K562 (cell line): ENCODE results near the gene TGFBR2. TPM values are rescaled to one million over a fixed set of nuclear protein-coding genes. Genes with fewer than 3 reads are reported as not detected.

Source experiments
- ATAC-seq: fragments of 200-7000 bp; cut with Tn5 transposase; 3 replicates; pipeline ENCODE4 v1.9.1; 2020; ENCODE audit warnings: moderate library complexity
- BruUV-seq: library from RNA; stranded (reverse); fragments of 400-500 nt; replicated peaks from 2 replicates; lab custom pipeline; 2021; lab: Mats Ljungman, UMichigan
- CTCF ChIA-PET: fragments of 300-600 bp; formaldehyde crosslinking; extraction: SDS; loops from one replicate; lab custom pipeline; 2021; ENCODE audit warnings: low intra/inter-chr PET ratio; lab: Yijun Ruan, JAX
- POLR2A ChIA-PET: fragments of 300-600, 350-650 bp; sonication (Branson Sonifier 250); formaldehyde crosslinking; extraction: SDS; loops from one replicate; lab custom pipeline; 2021; ENCODE audit warnings: antibody characterized with exemption, inconsistent platforms; lab: Yijun Ruan, JAX
- DNase-seq, 4 experiments: peaks; one replicate each; pipeline versions ENCODE4 v3.0.0 to v3.0.0-alpha.2; 2011 to 2018; ENCODE audit warnings: low spot score in 3 of 4, mixed read lengths in 3 of 4; ENCODE audit errors: extremely low read depth in 1 of 4
- FAIRE-seq: peaks from 2 replicates; lab custom pipeline; 2011; peaks lifted over from hg19 to GRCh38; lab: Jason Lieb, UNC
- H2AFZ ChIP-seq: 2 replicates; pipeline ENCODE4 v1.6.0; 2011; ENCODE audit warnings: low read depth, low read length, control low read depth, inconsistent platforms
- H3K27ac ChIP-seq: fragments of 200-600 bp; 3 replicates; pipeline ENCODE4 v1.8.0; 2011; ENCODE audit warnings: low read depth, mild to moderate bottlenecking, control low read depth, inconsistent platforms, low read length, moderate library complexity, mixed read lengths; ENCODE audit errors: extremely low read depth
- H3K27me3 ChIP-seq, 2 experiments: fragments of 300-600 bp in 1 of 2; 2 replicates in 1 of 2; 3 replicates in 1 of 2; pipeline versions ENCODE4 v1.6.0 to v1.8.0; 2011; ENCODE audit warnings: inconsistent platforms in 2 of 2, low read length in 2 of 2, mild to moderate bottlenecking in 1 of 2, mixed read lengths in 1 of 2, moderate library complexity in 1 of 2; ENCODE audit not compliant: control insufficient read depth in 2 of 2, insufficient read depth in 2 of 2
- H3K36me3 ChIP-seq: fragments of 300-600 bp; 3 replicates; pipeline ENCODE4 v1.8.0; 2011; ENCODE audit warnings: mild to moderate bottlenecking, low read length, inconsistent platforms; ENCODE audit not compliant: control insufficient read depth, insufficient read depth
- H3K4me1 ChIP-seq, 2 experiments: fragments of 200-600 bp in 1 of 2; replicated peaks in 1 of 2; 2 replicates in 1 of 2; 3 replicates in 1 of 2; pipeline versions ENCODE4 v1.5.1 to v1.8.0; 2011; ENCODE audit warnings: inconsistent platforms in 2 of 2, low read length in 2 of 2, mild to moderate bottlenecking in 1 of 2, mixed read lengths in 1 of 2, moderate library complexity in 1 of 2; ENCODE audit not compliant: control insufficient read depth in 2 of 2, insufficient read depth in 2 of 2
- H3K4me2 ChIP-seq: 2 replicates; pipeline ENCODE4 v1.6.1; 2011; ENCODE audit warnings: low read length, control low read depth, inconsistent platforms, mixed read lengths; ENCODE audit not compliant: insufficient read depth
- H3K4me3 ChIP-seq: fragments of 200-600 bp; sonication (generic), shearing (Covaris generic); 2 replicates; pipeline ENCODE4 v1.5.1; 2016; ENCODE audit warnings: control low read depth, inconsistent platforms
- H3K79me2 ChIP-seq: fragments of 200-600 bp; 3 replicates; pipeline ENCODE4 v1.8.0; 2011; ENCODE audit warnings: low read length, inconsistent platforms; ENCODE audit not compliant: control insufficient read depth, insufficient read depth
- H3K9ac ChIP-seq, 2 experiments: 2 replicates each; pipeline versions ENCODE4 v1.6.0 to v1.6.1; 2011; ENCODE audit warnings: low read depth in 2 of 2, low read length in 2 of 2, control low read depth in 1 of 2, inconsistent platforms in 1 of 2, mild to moderate bottlenecking in 1 of 2, mixed read lengths in 1 of 2; ENCODE audit not compliant: insufficient read depth in 1 of 2
- H3K9me1 ChIP-seq: one replicate; pipeline ENCODE4 v1.6.0; 2011; ENCODE audit warnings: inconsistent platforms, mild to moderate bottlenecking, low read length, moderate library complexity; ENCODE audit not compliant: control insufficient read depth, insufficient read depth
- H3K9me3 ChIP-seq: replicated peaks from 2 replicates; pipeline ENCODE4 v1.5.1; 2011; ENCODE audit warnings: low read depth, low read length, inconsistent platforms; ENCODE audit not compliant: control insufficient read depth, insufficient read depth
- H4K20me1 ChIP-seq: replicated peaks from 2 replicates; pipeline ENCODE4 v1.6.1; 2011; ENCODE audit warnings: low read length, inconsistent platforms, mixed read lengths; ENCODE audit not compliant: control insufficient read depth, insufficient read depth
- DIDO1 ChIP-seq: fragments of 450-650 bp; IDR thresholded peaks from 2 replicates; pipeline ENCODE4 v1.6.1; 2016; ENCODE audit warnings: low read depth, missing biosample characterization, missing genetic modification characterization
- MIER1 ChIP-seq: fragments of 450-650 bp; IDR thresholded peaks from 2 replicates; pipeline ENCODE4 v1.6.1; 2016; ENCODE audit warnings: antibody characterized with exemption, mild to moderate bottlenecking, low read depth
- NR2C2 ChIP-seq, 2 experiments: fragments of 200-800 bp in 1 of 2; sonication (Bioruptor generic) in 1 of 2; sonication (generic) in 1 of 2; formaldehyde crosslinking in 1 of 2; IDR thresholded peaks; 2 replicates each; pipeline versions ENCODE4 v1.6.1 to v1.8.0; 2016 to 2022; ENCODE audit warnings: mild to moderate bottlenecking in 1 of 2, missing compliant biosample characterization in 1 of 2, missing genetic modification characterization in 1 of 2, missing genetic modification reagents in 1 of 2
- POLR3A ChIP-seq: IDR thresholded peaks from 2 replicates; pipeline ENCODE4 v1.6.1; 2011; ENCODE audit warnings: borderline replicate concordance, mild to moderate bottlenecking, moderate library complexity; ENCODE audit not compliant: insufficient read length, insufficient read depth; ENCODE audit errors: extremely low read depth
- RAD51 ChIP-seq: fragments of 450-650 bp; IDR thresholded peaks from 2 replicates; pipeline ENCODE4 v1.7.1; 2016; ENCODE audit warnings: low read depth, mild to moderate bottlenecking, borderline replicate concordance
- RCOR1 ChIP-seq, 2 experiments: IDR thresholded peaks; 2 replicates each; pipeline ENCODE4 v1.6.1; 2012; ENCODE audit warnings: low read depth in 2 of 2, low read length in 2 of 2, borderline replicate concordance in 1 of 2, improper control_type of control experiment in 1 of 2
- ZNF121 ChIP-seq: sonication (generic); formaldehyde crosslinking; conservative IDR thresholded peaks from 2 replicates; pipeline ENCODE4 v1.8.0; 2022; ENCODE audit warnings: missing genetic modification reagents
- ZNF24 ChIP-seq: fragments of 450-650 bp; IDR thresholded peaks from 2 replicates; pipeline ENCODE4 v1.6.1; 2016
- ZNF324 ChIP-seq: fragments of 250-450 bp; sonication (Bioruptor Pico); IDR thresholded peaks from 2 replicates; pipeline ENCODE4 v1.4.0; 2020; ENCODE audit warnings: mild to moderate bottlenecking
- ZNF644 ChIP-seq: fragments of 200-800 bp; sonication (Bioruptor generic); IDR thresholded peaks from 2 replicates; pipeline ENCODE4 v1.6.1; 2016; ENCODE audit warnings: low read depth, missing genetic modification characterization, missing compliant biosample characterization
- WGBS: fragments of 100-300 bp; shearing (Covaris generic); methylation state at CpG from one replicate; pipeline ENCODE4 v1.1.6; 2016; ENCODE audit warnings: low coverage, mixed read lengths; ENCODE audit not compliant: insufficient coverage; ENCODE audit errors: missing lambda C conversion rate; 5-methylcytosine and 5-hydroxymethylcytosine counted together
- in situ Hi-C: fragments of 300-500 bp; cut with MboI; formaldehyde crosslinking; loops from 4 replicates; pipeline ENCODE4 v1.15.0; 2018; ENCODE audit warnings: inconsistent platforms, mixed read lengths
- intact Hi-C: fragments of 100-400 bp; cut with micrococcal nuclease; formaldehyde crosslinking; loops from 2 replicates; pipeline ENCODE4 v1.14.2; 2022
- polyA plus RNA-seq, 8 experiments: library from polyadenylated mRNA; depleted of rRNA in 4 of 8; stranded (reverse) in 5 of 8; unstranded in 3 of 8; fragments of >200 nt; fragmentation: Nextera tagmentation in 2 of 8; fragmentation: Illumina TruSeq in 1 of 8; extraction: Ambion mirVana in 2 of 8; extraction: Trizol in 1 of 8; gene quantifications; 2 replicates each; pipeline versions ENCODE4 v1.2.1 to v1.2.3, GENCODE V29; 2011 to 2014; ENCODE audit warnings: inconsistent platforms in 1 of 8, missing spikeins in 1 of 8
- total RNA-seq, 7 experiments: library from RNA; depleted of rRNA in 6 of 7; stranded (reverse); fragments of >200 nt in 6 of 7; fragmentation: Illumina TruSeq in 2 of 7; extraction: Trizol in 2 of 7; gene quantifications; 2 replicates each; pipeline versions ENCODE4 v1.2.1 to v1.2.3, GENCODE V29; 2011 to 2021; ENCODE audit warnings: low replicate concordance in 1 of 7
- TF ChIP-seq, protein P1 (sequence below): sonication (generic); formaldehyde crosslinking; IDR thresholded peaks from 2 replicates; pipeline ENCODE4 v1.8.1; 2022; ENCODE audit warnings: missing genetic modification reagents
- TF ChIP-seq, protein P2 (sequence below): fragments of 250-450 bp; sonication (Bioruptor Pico); IDR thresholded peaks from 2 replicates; pipeline ENCODE4 v1.9.0; 2021; ENCODE audit warnings: mild to moderate bottlenecking, inconsistent platforms
- TF ChIP-seq, protein P3 (sequence below): sonication (generic); formaldehyde crosslinking; IDR thresholded peaks from 2 replicates; pipeline ENCODE4 v1.8.1; 2023; ENCODE audit warnings: missing genetic modification reagents, mild to moderate bottlenecking, borderline replicate concordance

TGFBR2 gene
- total and polyA plus RNA-seq, 9 of the 15 experiments (the other 6 are each of a cell fraction or from before 2014, with no cell fraction given): 0.11 to 0.84 (median 0.24) TPM

DNA sequence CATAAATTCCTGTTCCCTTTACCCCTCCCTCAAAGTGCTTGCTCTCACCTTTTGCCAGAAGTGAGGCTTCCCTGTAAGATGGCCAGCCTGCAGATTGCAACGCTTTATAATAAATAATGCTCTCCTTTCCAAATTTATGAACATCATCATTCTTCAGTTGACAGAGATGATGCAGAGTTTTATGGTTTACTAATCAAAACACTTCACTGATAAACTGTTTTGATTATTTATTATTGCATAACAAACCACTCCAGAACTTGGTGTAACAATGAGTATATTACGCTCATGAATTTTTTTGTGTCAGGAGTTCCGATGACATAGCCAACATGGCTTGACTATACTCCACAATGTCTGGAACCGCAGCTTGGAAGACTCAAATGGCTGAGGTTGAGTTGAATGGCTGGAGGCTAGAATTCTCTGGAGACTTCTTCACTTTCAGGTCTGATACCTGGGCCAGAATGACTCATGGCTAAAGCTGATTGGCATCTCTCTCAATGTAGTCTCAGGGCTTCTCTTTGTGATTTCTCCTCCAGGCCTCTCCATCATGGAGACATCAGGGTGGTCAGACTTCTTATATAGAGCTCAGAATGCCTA lies 27.3 kb upstream of the TGFBR2 start:
- H3K27me3 ChIP-seq: no peaks in the 10 kb centered on the region
- no peaks in the 10 kb centered on the region for H3K36me3 ChIP-seq
- intact Hi-C loops: no loop called here
- H3K27ac ChIP-seq: no peak overlapping the region
- no peaks in the 10 kb centered on the region for H4K20me1 ChIP-seq
- no peaks in the 10 kb centered on the region for H3K79me2 ChIP-seq
- H3K4me3 ChIP-seq: no peak overlapping the region
- no peak for FAIRE-seq
- DNase-seq: no peak
- no peak overlapping the region for H3K9ac ChIP-seq
- no peak overlapping the region for H3K4me2 ChIP-seq
- no peaks in the 10 kb centered on the region for H3K4me1 ChIP-seq
- in situ Hi-C loops: no loop called here
- no peaks in the 10 kb centered on the region for H3K9me1 ChIP-seq
- ATAC-seq: no peak
- WGBS: 3% methylated on average over 4 of the region's 4 CpGs
- no peaks in the 10 kb centered on the region for H3K9me3 ChIP-seq
- ChIA-PET POLR2A (no interaction called here), CTCF (no interaction called here)
- no peak overlapping the region for H2AFZ ChIP-seq
- no TSS peak for BruUV-seq
- TF ChIP-seq ZNF121 (CRISPR knock-in tag): no peak
- no peak for TF ChIP-seq RCOR1 (IDR thresholded peaks at IDR 0.05; ENCODE audit: borderline replicate concordance in 1 of 2, low read depth in 2 of 2, low read length in 2 of 2)
- TF ChIP-seq, protein P1, sequence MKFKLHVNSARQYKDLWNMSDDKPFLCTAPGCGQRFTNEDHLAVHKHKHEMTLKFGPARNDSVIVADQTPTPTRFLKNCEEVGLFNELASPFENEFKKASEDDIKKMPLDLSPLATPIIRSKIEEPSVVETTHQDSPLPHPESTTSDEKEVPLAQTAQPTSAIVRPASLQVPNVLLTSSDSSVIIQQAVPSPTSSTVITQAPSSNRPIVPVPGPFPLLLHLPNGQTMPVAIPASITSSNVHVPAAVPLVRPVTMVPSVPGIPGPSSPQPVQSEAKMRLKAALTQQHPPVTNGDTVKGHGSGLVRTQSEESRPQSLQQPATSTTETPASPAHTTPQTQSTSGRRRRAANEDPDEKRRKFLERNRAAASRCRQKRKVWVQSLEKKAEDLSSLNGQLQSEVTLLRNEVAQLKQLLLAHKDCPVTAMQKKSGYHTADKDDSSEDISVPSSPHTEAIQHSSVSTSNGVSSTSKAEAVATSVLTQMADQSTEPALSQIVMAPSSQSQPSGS (CRISPR knock-in tag): no peak
- TF ChIP-seq, protein P2, sequence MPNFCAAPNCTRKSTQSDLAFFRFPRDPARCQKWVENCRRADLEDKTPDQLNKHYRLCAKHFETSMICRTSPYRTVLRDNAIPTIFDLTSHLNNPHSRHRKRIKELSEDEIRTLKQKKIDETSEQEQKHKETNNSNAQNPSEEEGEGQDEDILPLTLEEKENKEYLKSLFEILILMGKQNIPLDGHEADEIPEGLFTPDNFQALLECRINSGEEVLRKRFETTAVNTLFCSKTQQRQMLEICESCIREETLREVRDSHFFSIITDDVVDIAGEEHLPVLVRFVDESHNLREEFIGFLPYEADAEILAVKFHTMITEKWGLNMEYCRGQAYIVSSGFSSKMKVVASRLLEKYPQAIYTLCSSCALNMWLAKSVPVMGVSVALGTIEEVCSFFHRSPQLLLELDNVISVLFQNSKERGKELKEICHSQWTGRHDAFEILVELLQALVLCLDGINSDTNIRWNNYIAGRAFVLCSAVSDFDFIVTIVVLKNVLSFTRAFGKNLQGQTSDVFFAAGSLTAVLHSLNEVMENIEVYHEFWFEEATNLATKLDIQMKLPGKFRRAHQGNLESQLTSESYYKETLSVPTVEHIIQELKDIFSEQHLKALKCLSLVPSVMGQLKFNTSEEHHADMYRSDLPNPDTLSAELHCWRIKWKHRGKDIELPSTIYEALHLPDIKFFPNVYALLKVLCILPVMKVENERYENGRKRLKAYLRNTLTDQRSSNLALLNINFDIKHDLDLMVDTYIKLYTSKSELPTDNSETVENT (CRISPR knock-in tag): no peak
- no peak for TF ChIP-seq NR2C2 (CRISPR knock-in tag; IDR thresholded peaks at IDR 0.05)
- no peak for TF ChIP-seq NR2C2 (tag; IDR thresholded peaks at IDR 0.05)
- TF ChIP-seq POLR3A: no peak
- TF ChIP-seq ZNF324 (CRISPR knock-in tag): no peak
- TF ChIP-seq ZNF644 (tag): no peak
- TF ChIP-seq, protein P3, sequence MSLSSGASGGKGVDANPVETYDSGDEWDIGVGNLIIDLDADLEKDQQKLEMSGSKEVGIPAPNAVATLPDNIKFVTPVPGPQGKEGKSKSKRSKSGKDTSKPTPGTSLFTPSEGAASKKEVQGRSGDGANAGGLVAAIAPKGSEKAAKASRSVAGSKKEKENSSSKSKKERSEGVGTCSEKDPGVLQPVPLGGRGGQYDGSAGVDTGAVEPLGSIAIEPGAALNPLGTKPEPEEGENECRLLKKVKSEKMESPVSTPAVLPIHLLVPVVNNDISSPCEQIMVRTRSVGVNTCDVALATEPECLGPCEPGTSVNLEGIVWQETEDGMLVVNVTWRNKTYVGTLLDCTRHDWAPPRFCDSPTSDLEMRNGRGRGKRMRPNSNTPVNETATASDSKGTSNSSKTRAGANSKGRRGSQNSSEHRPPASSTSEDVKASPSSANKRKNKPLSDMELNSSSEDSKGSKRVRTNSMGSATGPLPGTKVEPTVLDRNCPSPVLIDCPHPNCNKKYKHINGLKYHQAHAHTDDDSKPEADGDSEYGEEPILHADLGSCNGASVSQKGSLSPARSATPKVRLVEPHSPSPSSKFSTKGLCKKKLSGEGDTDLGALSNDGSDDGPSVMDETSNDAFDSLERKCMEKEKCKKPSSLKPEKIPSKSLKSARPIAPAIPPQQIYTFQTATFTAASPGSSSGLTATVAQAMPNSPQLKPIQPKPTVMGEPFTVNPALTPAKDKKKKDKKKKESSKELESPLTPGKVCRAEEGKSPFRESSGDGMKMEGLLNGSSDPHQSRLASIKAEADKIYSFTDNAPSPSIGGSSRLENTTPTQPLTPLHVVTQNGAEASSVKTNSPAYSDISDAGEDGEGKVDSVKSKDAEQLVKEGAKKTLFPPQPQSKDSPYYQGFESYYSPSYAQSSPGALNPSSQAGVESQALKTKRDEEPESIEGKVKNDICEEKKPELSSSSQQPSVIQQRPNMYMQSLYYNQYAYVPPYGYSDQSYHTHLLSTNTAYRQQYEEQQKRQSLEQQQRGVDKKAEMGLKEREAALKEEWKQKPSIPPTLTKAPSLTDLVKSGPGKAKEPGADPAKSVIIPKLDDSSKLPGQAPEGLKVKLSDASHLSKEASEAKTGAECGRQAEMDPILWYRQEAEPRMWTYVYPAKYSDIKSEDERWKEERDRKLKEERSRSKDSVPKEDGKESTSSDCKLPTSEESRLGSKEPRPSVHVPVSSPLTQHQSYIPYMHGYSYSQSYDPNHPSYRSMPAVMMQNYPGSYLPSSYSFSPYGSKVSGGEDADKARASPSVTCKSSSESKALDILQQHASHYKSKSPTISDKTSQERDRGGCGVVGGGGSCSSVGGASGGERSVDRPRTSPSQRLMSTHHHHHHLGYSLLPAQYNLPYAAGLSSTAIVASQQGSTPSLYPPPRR (CRISPR knock-in tag): no peak
- no peak for TF ChIP-seq ZNF24
- no peak for TF ChIP-seq DIDO1 (tag)
- TF ChIP-seq RAD51: no peak
- TF ChIP-seq MIER1: no peak
